ENCODE measurements around the gene CMSS1.

Gene CMSS1

GRCh38 chr3:100214574-100214964 lies 396.9 kb downstream of the CMSS1 start:
- H3K4me3 ChIP-seq (ENCODE audit: low read depth, low read length), result no peak overlapping the region
- TF ChIP-seq CTCF (IDR thresholded peaks at IDR 0.05; ENCODE audit: borderline replicate concordance, insufficient read depth, low read depth, low read length), result no peak

DNA sequence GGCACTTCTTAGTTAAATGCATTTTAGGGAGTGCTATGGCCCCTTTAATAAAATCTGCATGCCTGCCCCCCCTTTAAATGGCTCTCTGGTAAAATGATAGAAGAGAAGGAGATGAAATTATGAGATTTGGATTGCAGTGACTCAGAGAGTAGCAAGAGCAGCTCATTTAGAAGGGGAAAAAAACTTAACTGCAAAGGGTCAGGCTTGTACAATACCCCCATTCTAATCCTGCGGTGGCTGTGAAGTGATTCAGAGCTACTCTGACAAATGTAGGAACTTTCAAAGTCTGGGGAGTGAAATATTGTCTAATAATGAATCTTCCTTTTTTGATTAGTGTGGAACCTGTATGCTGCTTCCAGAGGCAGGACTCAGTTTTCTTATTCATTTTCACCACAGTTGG lies 399.1 kb downstream of the CMSS1 start:
- no peak overlapping the region for H3K4me3 ChIP-seq (ENCODE audit: low read depth, low read length)
- TF ChIP-seq CTCF (IDR thresholded peaks at IDR 0.05; ENCODE audit: borderline replicate concordance, insufficient read depth, low read depth, low read length), result no peak

- H3K4me3 ChIP-seq (ENCODE audit: low read depth, low read length), result no peak overlapping the region
- no peak for TF ChIP-seq CTCF (IDR thresholded peaks at IDR 0.05; ENCODE audit: borderline replicate concordance, insufficient read depth, low read depth, low read length)
Observed at GRCh38 chr3:100221159-100221558, 403.5 kb downstream of the CMSS1 start.

- no peak for TF ChIP-seq CTCF (IDR thresholded peaks at IDR 0.05; ENCODE audit: borderline replicate concordance, insufficient read depth, low read depth, low read length)
- no peak overlapping the region for H3K4me3 ChIP-seq (ENCODE audit: low read depth, low read length)
Observed at GRCh38 chr3:100225193-100225592, 407.5 kb downstream of the CMSS1 start.

GRCh38 chr3:100225883-100226282 lies 408.2 kb downstream of the CMSS1 start:
- TF ChIP-seq CTCF (IDR thresholded peaks at IDR 0.05; ENCODE audit: borderline replicate concordance, insufficient read depth, low read depth, low read length), result no peak
- no peak overlapping the region for H3K4me3 ChIP-seq (ENCODE audit: low read depth, low read length)

DNA sequence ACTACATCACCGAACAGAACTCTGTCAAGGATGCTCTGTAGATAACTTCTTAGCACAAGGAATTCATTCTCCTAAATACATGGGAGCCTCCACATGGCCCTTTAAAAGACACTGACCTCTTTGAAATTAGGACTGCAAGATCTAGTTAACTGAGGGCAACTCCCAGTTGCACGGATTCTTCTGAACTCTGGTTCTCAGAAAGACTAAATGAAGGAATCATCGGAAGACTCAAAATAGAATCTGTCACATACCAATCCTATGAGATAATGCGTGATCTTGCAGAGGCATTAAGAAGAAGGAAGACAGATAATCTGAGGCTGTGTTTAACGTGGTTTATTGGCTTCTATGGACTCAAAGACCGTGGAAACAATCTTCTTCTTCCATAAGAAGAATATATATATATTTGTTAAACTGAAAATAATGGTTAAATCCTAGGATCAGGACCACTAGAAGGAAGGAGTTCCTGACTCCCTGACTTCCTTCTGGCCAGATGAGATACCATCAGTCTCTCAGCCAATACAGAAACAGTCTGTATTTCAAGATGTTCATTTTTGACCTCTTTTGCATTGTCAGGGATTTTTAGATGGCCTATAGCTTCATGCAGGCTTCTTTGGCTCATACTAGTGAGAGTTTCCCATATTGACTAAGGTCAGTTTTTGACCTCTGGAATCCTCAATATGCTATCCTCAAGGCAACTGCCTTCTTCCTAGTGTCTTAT lies 409.2 kb downstream of the CMSS1 start:
- no peak for TF ChIP-seq CTCF (IDR thresholded peaks at IDR 0.05; ENCODE audit: borderline replicate concordance, insufficient read depth, low read depth, low read length)
- no peak overlapping the region for H3K4me3 ChIP-seq (ENCODE audit: low read depth, low read length)

GRCh38 chr3:100227511-100227921 lies 409.9 kb downstream of the CMSS1 start:
- TF ChIP-seq CTCF (IDR thresholded peaks at IDR 0.05; ENCODE audit: borderline replicate concordance, insufficient read depth, low read depth, low read length), result no peak
- H3K4me3 ChIP-seq (ENCODE audit: low read depth, low read length), result no peak overlapping the region
